OCI-M1 (cell line): ENCODE data around the gene TGFA.

Experiments used
- DNase-seq: peaks from one replicate; lab custom pipeline; 2025; lab: John Stamatoyannopoulos, UW

Gene TGFA

GRCh38 chr2:70552501-70553333 is 909 bp downstream of the TGFA start:
- no peak for DNase-seq

- no peak for DNase-seq
Measured at GRCh38 chr2:70551167-70551566, 2.5 kb downstream of the TGFA start.

GRCh38 chr2:70549962-70550361 is 3.7 kb downstream of the TGFA start:
- DNase-seq, result no peak

GRCh38 chr2:70549064-70549710 is 4.4 kb downstream of the TGFA start:
- no peak for DNase-seq

GRCh38 chr2:70548233-70548632 is 5.4 kb downstream of the TGFA start:
- no peak for DNase-seq

- no peak for DNase-seq
Measured at GRCh38 chr2:70546885-70547284, 6.7 kb downstream of the TGFA start.

- no peak for DNase-seq
Measured at GRCh38 chr2:70546376-70546775, 7.2 kb downstream of the TGFA start.

- DNase-seq, result no peak
Measured at GRCh38 chr2:70541481-70542020, 12.1 kb downstream of the TGFA start.

GRCh38 chr2:70537840-70538239 is 15.8 kb downstream of the TGFA start:
- DNase-seq, result no peak

GRCh38 chr2:70536517-70537055 is 17.0 kb downstream of the TGFA start:
- DNase-seq, result no peak

GRCh38 chr2:70535573-70535972 is 18.1 kb downstream of the TGFA start:
- no peak for DNase-seq

GRCh38 chr2:70534183-70534836 is 19.3 kb downstream of the TGFA start:
- DNase-seq, result no peak

GRCh38 chr2:70532244-70532935 is 21.2 kb downstream of the TGFA start:
- no peak for DNase-seq

- DNase-seq, result no peak
Measured at GRCh38 chr2:70531419-70532086, 22.1 kb downstream of the TGFA start.

GRCh38 chr2:70529610-70530009 is 24.0 kb downstream of the TGFA start:
- DNase-seq, result no peak

GRCh38 chr2:70528929-70529328 is 24.7 kb downstream of the TGFA start:
- DNase-seq, result no peak

GRCh38 chr2:70528276-70528675 is 25.4 kb downstream of the TGFA start:
- no peak for DNase-seq

GRCh38 chr2:70527447-70528080 is 26.1 kb downstream of the TGFA start:
- no peak for DNase-seq

GRCh38 chr2:70526126-70526525 is 27.5 kb downstream of the TGFA start:
- no peak for DNase-seq

GRCh38 chr2:70525032-70525431 is 28.6 kb downstream of the TGFA start:
- no peak for DNase-seq
